KBM-7 (cell line): ENCODE measurements around the gene GALK2.
"Not testable (repeated sequence)": the region's sequence is repeated elsewhere in the genome, so short reads cannot be mapped to it uniquely, and the experiment has no call there.

ENCODE experiments used
- DNase-seq: peaks from one replicate; pipeline ENCODE4 v3.0.0-alpha.2; 2015
- in situ Hi-C: fragments of 300-500 bp; cut with MboI; formaldehyde crosslinking; loops from 2 replicates; pipeline ENCODE4 v1.14.3; 2020; ENCODE audit warnings: low sequenced_read_pairs, low pct_unique_long_range_greater_than_20kb, mixed read lengths

The GALK2 gene

GRCh38 chr15:49200347-49200746 lies 30.3 kb downstream of the GALK2 start:
- in situ Hi-C loops = no loop called here
- no peak for DNase-seq

- DNase-seq, in situ Hi-C loops: not testable (repeated sequence)
Measured at GRCh38 chr15:49208102-49208501, 38.1 kb downstream of the GALK2 start.

GRCh38 chr15:49212897-49213296 lies 42.9 kb downstream of the GALK2 start:
- DNase-seq = no peak
- in situ Hi-C loops = no loop called here

- peak; percentile 55 for DNase-seq
- in situ Hi-C loops = no loop called here
Measured at GRCh38 chr15:49215768-49216739, 46.0 kb downstream of the GALK2 start.

- in situ Hi-C loops = no loop called here
- DNase-seq = no peak
Measured at GRCh38 chr15:49223536-49224274, 53.7 kb downstream of the GALK2 start.

- in situ Hi-C loops = no loop called here
- DNase-seq = peak; percentile 53
Measured at GRCh38 chr15:49225572-49226281, 55.7 kb downstream of the GALK2 start.

- DNase-seq = no peak
Measured at GRCh38 chr15:49227602-49228001, 57.6 kb downstream of the GALK2 start.

GRCh38 chr15:49229922-49230321 lies 59.9 kb downstream of the GALK2 start:
- in situ Hi-C loops = no loop called here
- peak; percentile 20 for DNase-seq

More at GRCh38 chr15:49227602-49228001, 57.6 kb downstream of the GALK2 start:
- in situ Hi-C loops = no loop called here

- peak; percentile 36 for DNase-seq
- in situ Hi-C loops = no loop called here
Measured at GRCh38 chr15:49232236-49232806, 62.3 kb downstream of the GALK2 start.

GRCh38 chr15:49235446-49236124 lies 65.5 kb downstream of the GALK2 start:
- DNase-seq = peak; percentile 89
- in situ Hi-C loops = no loop called here

- in situ Hi-C loops = no loop called here
Measured at GRCh38 chr15:49236869-49237268, 66.8 kb downstream of the GALK2 start.

GRCh38 chr15:49238342-49238741 lies 68.3 kb downstream of the GALK2 start:
- no peak for DNase-seq
- in situ Hi-C loops = no loop called here

More at GRCh38 chr15:49236869-49237268, 66.8 kb downstream of the GALK2 start:
- DNase-seq = no peak

GRCh38 chr15:49239105-49239504 lies 69.1 kb downstream of the GALK2 start:
- in situ Hi-C loops = no loop called here
- no peak for DNase-seq

- DNase-seq = no peak
- in situ Hi-C loops = no loop called here
Measured at GRCh38 chr15:49242820-49243219, 72.8 kb downstream of the GALK2 start.

GRCh38 chr15:49247556-49248110 lies 77.6 kb downstream of the GALK2 start:
- no peak for DNase-seq
- in situ Hi-C loops = no loop called here

GRCh38 chr15:49248291-49248690 lies 78.2 kb downstream of the GALK2 start:
- in situ Hi-C loops = no loop called here
- DNase-seq = no peak

- no peak for DNase-seq
- in situ Hi-C loops = no loop called here
Measured at GRCh38 chr15:49255966-49256759, 86.1 kb downstream of the GALK2 start.

- DNase-seq, in situ Hi-C loops: not testable (repeated sequence)
Measured at GRCh38 chr15:49265117-49265516, 95.1 kb downstream of the GALK2 start.
